Tracheal epithelial cell (primary cell): ENCODE results near the gene NEAT1. TPM values are rescaled to one million over a fixed set of nuclear protein-coding genes. Genes with fewer than 3 reads are reported as not detected.

Experiments
- total RNA-seq: library from RNA; depleted of rRNA; stranded (reverse); fragments of >200 nt; gene quantifications from 2 replicates; pipeline ENCODE4 v1.2.1, GENCODE V29; 2014

The NEAT1 gene
- total RNA-seq, result 49.2 and 67.4 TPM in 2 replicates

GRCh38 chr11:65422633-65423515 is at the start of gene NEAT1:
TSS of gene NEAT1 (plus strand) at chr11:65422798.

GRCh38 chr11:65382033-65382803 is 40.4 kb upstream of the NEAT1 start, which contains the start of gene SLC25A45:
TSS of gene SLC25A45 (minus strand) at chr11:65382646. CDS start at chr11:65381951, 695 bp downstream.

GRCh38 chr11:65386307-65387140 is 36.1 kb upstream of the NEAT1 start, which contains the start of gene FRMD8:
TSS of gene FRMD8 (plus strand) at chr11:65386637. CDS start at chr11:65387037, 400 bp downstream.

Other genes starting within 250 kb of the NEAT1 start
- gene CAPN1, start 240.9 kb upstream of the NEAT1 start, total RNA-seq, result 219 and 240 TPM in 2 replicates
- 2.2 and 3.0 TPM in 2 replicates for gene POLA2, start 160.8 kb upstream of the NEAT1 start, total RNA-seq
- 2.6 and 9.9 TPM in 2 replicates for gene CDC42EP2, start 107.9 kb upstream of the NEAT1 start, total RNA-seq
- 24.8 and 29.8 TPM in 2 replicates for gene DPF2, start 88.9 kb upstream of the NEAT1 start, total RNA-seq
- under 0.01 and 0.43 TPM in 2 replicates for gene TIGD3, start 68.0 kb upstream of the NEAT1 start, total RNA-seq
- gene SLC25A45, start 40.2 kb upstream of the NEAT1 start, total RNA-seq, result under 0.01 and 1.9 TPM in 2 replicates
- 52.2 and 169 TPM in 2 replicates for gene FRMD8, start 36.2 kb upstream of the NEAT1 start, total RNA-seq
- 4,567 and 7,714 TPM in 2 replicates for gene MALAT1, start 76.2 kb downstream of the NEAT1 start, total RNA-seq
- 58.4 and 75.9 TPM in 2 replicates for gene SCYL1, start 102.3 kb downstream of the NEAT1 start, total RNA-seq
- gene LTBP3, start 135.6 kb downstream of the NEAT1 start, total RNA-seq, result 19.8 and 39.0 TPM in 2 replicates
- 63.3 and 88.9 TPM in 2 replicates for gene ZNRD2, start 147.7 kb downstream of the NEAT1 start, total RNA-seq
- 12.1 and 17.6 TPM in 2 replicates for gene FAM89B, start 149.7 kb downstream of the NEAT1 start, total RNA-seq
- gene EHBP1L1, start 153.3 kb downstream of the NEAT1 start, total RNA-seq, result 60.1 and 66.3 TPM in 2 replicates
- 0.48 and 3.2 TPM in 2 replicates for gene KCNK7, start 173.0 kb downstream of the NEAT1 start, total RNA-seq
- 15.6 and 33.7 TPM in 2 replicates for gene MAP3K11, start 191.4 kb downstream of the NEAT1 start, total RNA-seq
- gene PCNX3, start 193.0 kb downstream of the NEAT1 start, total RNA-seq, result 11.3 and 15.4 TPM in 2 replicates
- 20.2 and 22.8 TPM in 2 replicates for gene SIPA1, start 215.3 kb downstream of the NEAT1 start, total RNA-seq
- 10.7 and 19.0 TPM in 2 replicates for gene RELA, start 240.1 kb downstream of the NEAT1 start, total RNA-seq